ENCODE results near the gene HOXC10.

GRCh38 chr12:54027442-54027786 lies 42.5 kb downstream of the HOXC10 start:
- no peak for TF ChIP-seq NR3C1 (CRISPR knock-in tag; conservative IDR thresholded peaks at IDR 0.05; ENCODE audit: low read depth)
- TF ChIP-seq CTCF (IDR thresholded peaks at IDR 0.05): no peak
- no peak for TF ChIP-seq CREM (CRISPR knock-in tag; IDR thresholded peaks at IDR 0.05)
- no peak for TF ChIP-seq USF1 (CRISPR knock-in tag; IDR thresholded peaks at IDR 0.05)
- TF ChIP-seq GABPB1 (CRISPR knock-in tag; IDR thresholded peaks at IDR 0.05): no peak
- TF ChIP-seq ETV6 (CRISPR knock-in tag; IDR thresholded peaks at IDR 0.05): no peak
- TF ChIP-seq, protein P1, sequence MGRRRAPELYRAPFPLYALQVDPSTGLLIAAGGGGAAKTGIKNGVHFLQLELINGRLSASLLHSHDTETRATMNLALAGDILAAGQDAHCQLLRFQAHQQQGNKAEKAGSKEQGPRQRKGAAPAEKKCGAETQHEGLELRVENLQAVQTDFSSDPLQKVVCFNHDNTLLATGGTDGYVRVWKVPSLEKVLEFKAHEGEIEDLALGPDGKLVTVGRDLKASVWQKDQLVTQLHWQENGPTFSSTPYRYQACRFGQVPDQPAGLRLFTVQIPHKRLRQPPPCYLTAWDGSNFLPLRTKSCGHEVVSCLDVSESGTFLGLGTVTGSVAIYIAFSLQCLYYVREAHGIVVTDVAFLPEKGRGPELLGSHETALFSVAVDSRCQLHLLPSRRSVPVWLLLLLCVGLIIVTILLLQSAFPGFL (CRISPR knock-in tag; IDR thresholded peaks at IDR 0.05; ENCODE audit: borderline replicate concordance): no peak
- TF ChIP-seq ZNF512 (CRISPR knock-in tag; IDR thresholded peaks at IDR 0.05; ENCODE audit: borderline replicate concordance): no peak
- TF ChIP-seq, protein P2, sequence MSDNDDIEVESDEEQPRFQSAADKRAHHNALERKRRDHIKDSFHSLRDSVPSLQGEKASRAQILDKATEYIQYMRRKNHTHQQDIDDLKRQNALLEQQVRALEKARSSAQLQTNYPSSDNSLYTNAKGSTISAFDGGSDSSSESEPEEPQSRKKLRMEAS (CRISPR knock-in tag; IDR thresholded peaks at IDR 0.05): no peak
- TF ChIP-seq FOXP1 (CRISPR knock-in tag; IDR thresholded peaks at IDR 0.05; ENCODE audit: borderline replicate concordance): no peak
- no peak for TF ChIP-seq PRDM15 (CRISPR knock-in tag; IDR thresholded peaks at IDR 0.05)
- no peak for TF ChIP-seq FOXP4 (CRISPR knock-in tag; IDR thresholded peaks at IDR 0.05)
